GM10847 (cell line): Measurements from ENCODE around the gene PRKAR2B.

Experiments
- POLR2A ChIP-seq: IDR thresholded peaks from 2 replicates; pipeline ENCODE4 v1.6.1; 2011; ENCODE audit not compliant: insufficient read length; ENCODE audit errors: extremely low read depth

Gene PRKAR2B

DNA sequence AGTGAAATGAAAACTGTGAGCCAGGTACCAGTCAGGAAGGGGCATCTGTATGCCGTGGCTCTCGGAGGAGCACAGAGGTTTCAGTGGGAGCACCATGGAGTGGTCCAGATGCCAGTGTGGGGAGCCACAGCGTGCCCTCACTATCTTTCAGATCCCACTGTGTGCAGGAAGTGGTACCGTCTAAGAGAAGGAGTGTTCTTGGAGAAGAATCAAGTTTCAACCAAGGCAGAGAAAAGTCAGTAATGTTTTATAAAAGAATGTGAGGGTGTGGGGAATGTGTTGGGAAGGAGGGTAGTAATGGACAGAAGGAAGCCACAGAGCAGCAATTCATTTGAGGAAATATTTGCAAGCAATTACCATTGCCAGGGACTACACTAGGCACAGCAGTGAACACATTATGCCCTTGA, 35.6 kb downstream of the PRKAR2B start:
- TF ChIP-seq POLR2A: no peak

DNA sequence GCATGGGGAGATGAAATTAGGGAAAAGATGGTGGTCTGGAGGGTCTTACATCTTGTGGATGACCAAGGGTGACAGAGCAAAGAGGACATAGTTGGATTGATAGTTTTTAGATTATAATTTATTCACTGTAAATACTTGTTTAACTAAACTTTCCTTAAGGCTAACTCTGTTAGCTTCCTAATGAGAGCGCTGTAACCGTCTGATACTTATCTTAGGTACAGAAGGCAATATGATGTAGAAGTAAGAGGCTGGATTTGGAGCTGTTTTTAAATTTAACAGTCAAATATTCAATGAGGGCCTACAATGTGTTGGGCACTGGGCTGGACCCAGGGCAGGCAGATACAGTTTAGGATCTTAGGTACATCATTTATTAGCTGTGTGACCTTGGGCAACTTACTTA, 36.0 kb downstream of the PRKAR2B start:
- TF ChIP-seq POLR2A: no peak

- no peak for TF ChIP-seq POLR2A
Observed at GRCh38 chr7:107085180-107085579, 40.7 kb downstream of the PRKAR2B start.

DNA sequence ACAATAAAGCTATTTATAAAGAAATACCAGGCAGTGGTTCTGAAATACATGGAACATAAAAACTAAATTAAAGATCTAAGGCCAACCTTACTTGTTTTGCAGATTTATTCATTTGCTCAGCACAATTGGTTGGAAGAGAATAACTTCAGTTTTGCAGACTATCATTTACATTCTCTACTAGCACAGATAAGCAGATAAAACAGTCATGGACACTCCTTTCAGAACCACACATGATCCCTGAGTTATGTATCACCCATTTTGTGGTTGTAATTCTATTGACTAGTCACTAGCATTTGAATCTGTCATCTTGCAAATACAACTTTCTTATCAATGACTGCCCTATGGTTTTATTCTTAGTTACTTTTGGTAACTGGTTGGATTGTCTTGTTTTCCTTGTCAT, 45.1 kb downstream of the PRKAR2B start:
- no peak for TF ChIP-seq POLR2A

- no peak for TF ChIP-seq POLR2A
Observed at GRCh38 chr7:107090457-107090856, 46.0 kb downstream of the PRKAR2B start.

- no peak for TF ChIP-seq POLR2A
Observed at GRCh38 chr7:107091306-107091705, 46.8 kb downstream of the PRKAR2B start.

- TF ChIP-seq POLR2A: no peak
Observed at GRCh38 chr7:107100824-107101223, 56.3 kb downstream of the PRKAR2B start.

GRCh38 chr7:107103369-107103768, 58.9 kb downstream of the PRKAR2B start:
- TF ChIP-seq POLR2A: no peak

DNA sequence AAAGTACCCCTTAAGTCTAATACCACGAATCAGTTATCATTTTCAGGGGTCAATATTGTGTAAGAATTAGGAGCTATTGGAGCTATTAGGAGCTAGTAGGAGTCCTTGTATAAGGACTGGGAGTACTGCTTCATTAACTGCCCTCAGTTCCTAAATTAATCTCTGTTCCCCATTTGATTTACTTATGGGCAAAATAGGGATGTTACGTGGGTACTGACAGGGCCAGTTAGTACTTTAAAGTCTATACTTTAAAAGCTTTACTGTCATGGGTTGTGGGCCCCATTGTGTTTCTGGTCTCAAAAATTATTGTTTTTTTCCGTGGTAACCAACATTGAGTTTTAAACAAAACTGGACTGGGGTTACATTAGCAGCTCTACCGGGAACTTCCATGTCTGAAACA, 60.3 kb downstream of the PRKAR2B start:
- TF ChIP-seq POLR2A: no peak

GRCh38 chr7:107105591-107106245, 61.2 kb downstream of the PRKAR2B start:
- no peak for TF ChIP-seq POLR2A

DNA sequence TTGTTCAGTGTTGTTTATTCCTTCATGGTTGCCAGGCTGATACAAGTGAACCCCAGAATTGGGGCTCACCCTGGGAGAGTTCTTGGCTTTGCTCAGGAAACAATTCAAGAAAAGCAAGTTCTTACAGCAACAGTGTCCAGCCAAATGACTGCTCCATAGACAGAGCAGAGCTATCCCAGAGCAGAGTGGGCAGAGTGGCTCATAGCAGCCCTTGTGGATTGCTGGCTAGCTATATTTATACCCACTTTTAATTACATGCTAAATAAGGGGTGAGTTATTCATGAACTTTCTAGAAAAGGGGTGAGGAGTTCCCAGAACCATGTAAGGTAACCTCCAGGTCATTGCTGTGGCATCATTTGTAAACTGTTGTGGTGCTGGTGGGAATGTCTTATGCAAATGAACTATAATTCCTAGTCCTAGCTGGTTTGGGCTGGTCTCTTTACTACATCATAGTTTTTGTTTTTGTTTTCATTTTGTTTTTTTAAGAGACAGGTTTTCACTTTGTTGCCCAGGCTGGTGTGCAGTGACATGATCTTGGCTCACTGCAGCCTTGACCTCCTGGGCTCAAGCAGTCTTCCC, 64.4 kb downstream of the PRKAR2B start:
- TF ChIP-seq POLR2A: no peak

DNA sequence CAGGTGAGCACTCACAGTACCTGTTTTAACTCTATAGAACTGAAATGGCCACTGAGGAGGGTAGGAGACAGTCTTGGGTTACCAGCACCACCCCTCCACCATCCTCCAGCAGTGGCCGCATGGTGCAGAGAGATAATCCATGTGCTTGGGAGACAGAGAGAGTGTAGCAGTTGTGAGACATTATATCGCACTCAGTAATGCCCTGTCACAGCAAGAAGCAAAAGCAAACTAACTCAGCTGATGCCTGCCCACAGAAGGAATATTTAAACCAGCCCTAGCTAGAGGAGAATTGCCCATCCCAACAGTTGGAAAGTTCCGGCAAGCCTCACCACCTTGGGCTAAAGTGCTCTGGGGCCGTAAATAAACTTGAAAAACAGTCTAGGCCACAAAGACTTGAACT, 65.5 kb downstream of the PRKAR2B start:
- TF ChIP-seq POLR2A: no peak

- no peak for TF ChIP-seq POLR2A
Observed at GRCh38 chr7:107111196-107111595, 66.7 kb downstream of the PRKAR2B start.

DNA sequence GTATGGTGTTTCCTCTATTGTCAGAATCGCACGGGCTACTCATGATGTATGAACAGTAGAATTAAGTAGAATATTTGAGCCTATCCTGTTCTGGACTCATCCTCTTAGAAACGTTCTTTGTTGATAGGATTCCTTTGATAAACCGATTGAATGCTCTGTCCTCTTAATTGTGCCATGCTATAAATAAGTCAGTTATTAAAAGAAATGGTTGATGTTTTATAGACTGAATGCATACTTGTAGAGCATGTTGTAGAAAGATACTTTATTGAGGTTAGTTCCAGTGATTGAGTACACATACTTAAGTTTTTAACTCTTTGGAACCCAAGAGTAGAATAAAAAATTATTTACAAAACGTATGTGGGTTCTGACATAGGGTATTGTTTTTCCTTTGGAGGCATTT, 69.4 kb downstream of the PRKAR2B start:
- no peak for TF ChIP-seq POLR2A

GRCh38 chr7:107115114-107115513, 70.6 kb downstream of the PRKAR2B start:
- TF ChIP-seq POLR2A: no peak

DNA sequence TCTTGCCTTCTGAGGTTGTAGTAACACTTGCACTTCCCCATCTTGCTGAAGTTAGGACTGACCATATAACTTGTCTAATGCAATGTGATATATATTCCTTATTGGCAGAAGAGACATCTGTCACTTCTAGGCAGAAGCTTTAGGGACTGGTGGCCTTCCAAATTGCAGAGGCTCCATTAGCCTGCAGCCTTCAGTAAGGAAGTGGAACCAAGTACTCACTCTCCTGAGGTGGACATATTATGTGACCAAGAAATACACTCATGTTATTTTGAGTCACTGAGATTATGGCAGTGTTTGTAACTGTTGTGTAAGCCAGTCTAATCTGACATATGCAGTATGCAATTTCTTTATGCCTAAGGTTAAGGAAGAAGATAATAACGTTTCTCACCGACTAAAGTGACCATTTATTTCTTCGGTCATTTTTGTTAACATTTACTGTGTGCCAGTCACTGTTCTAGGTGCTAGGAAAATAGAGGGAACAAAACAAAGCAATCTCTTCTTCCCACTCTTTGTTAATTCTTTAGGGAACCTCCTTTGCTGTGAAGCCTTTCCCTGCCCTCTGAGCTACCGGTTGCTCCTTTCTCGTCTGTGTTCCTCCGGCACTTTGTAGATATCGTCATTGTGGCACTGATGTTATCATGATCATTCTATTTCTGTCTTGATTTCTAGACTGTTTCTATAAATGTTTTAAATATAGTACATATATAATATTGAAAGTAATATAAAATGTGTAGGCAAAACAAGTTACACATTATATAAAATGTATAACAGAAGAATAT, 71.4 kb downstream of the PRKAR2B start:
- no peak for TF ChIP-seq POLR2A
